Measurements from ENCODE around the gene SPDL1. TPM values are rescaled to one million over a fixed set of nuclear protein-coding genes. Genes with fewer than 3 reads are reported as not detected.
"Not testable (repeated sequence)": the region's sequence is repeated elsewhere in the genome, so short reads cannot be mapped to it uniquely, and the experiment has no call there.

SPDL1 gene
- total RNA-seq, 1 experiment from 2014 or later, result 31.2 TPM

- Histone ChIP-seq H3K27me3 (ENCODE audit: control insufficient read depth, insufficient read depth, low read length) (no peaks in the 10 kb centered on the region), H3K36me3 (replicated peaks; ENCODE audit: control insufficient read depth, insufficient read depth, low read length) (peaks cover 38% of the 10 kb centered on the region), H3K4me3 (ENCODE audit: insufficient read depth, low read depth, low read length) (no peak overlapping the region)
- no peak for DNase-seq
Observed at GRCh38 chr5:169591636-169592035, 8.1 kb downstream of the SPDL1 start.

- no peak overlapping the region for H3K4me3 ChIP-seq (ENCODE audit: insufficient read depth, low read depth, low read length)
- peaks cover 42% of the 10 kb centered on the region for H3K36me3 ChIP-seq (replicated peaks; ENCODE audit: control insufficient read depth, insufficient read depth, low read length)
- H3K27me3 ChIP-seq (ENCODE audit: control insufficient read depth, insufficient read depth, low read length), result no peaks in the 10 kb centered on the region
- no peak for DNase-seq
Observed at GRCh38 chr5:169592937-169593650, 9.5 kb downstream of the SPDL1 start.

GRCh38 chr5:169595172-169595820 is 11.7 kb downstream of the SPDL1 start:
- Histone ChIP-seq H3K27me3 (ENCODE audit: control insufficient read depth, insufficient read depth, low read length) (no peaks in the 10 kb centered on the region), H3K36me3 (replicated peaks; ENCODE audit: control insufficient read depth, insufficient read depth, low read length) (peaks cover 39% of the 10 kb centered on the region), H3K4me3 (ENCODE audit: insufficient read depth, low read depth, low read length) (no peak overlapping the region)
- DNase-seq, result no peak

GRCh38 chr5:169599451-169599850 is 15.9 kb downstream of the SPDL1 start:
- Histone ChIP-seq H3K36me3 (replicated peaks; ENCODE audit: control insufficient read depth, insufficient read depth, low read length) (peaks cover 30% of the 10 kb centered on the region), H3K27me3 (ENCODE audit: control insufficient read depth, insufficient read depth, low read length) (no peaks in the 10 kb centered on the region), H3K4me3 (ENCODE audit: insufficient read depth, low read depth, low read length) (no peak overlapping the region)
- DNase-seq, result no peak

- Histone ChIP-seq H3K27me3 (ENCODE audit: control insufficient read depth, insufficient read depth, low read length) (no peaks in the 10 kb centered on the region), H3K4me3 (ENCODE audit: insufficient read depth, low read depth, low read length) (no peak overlapping the region), H3K36me3 (replicated peaks; ENCODE audit: control insufficient read depth, insufficient read depth, low read length) (peaks cover 17% of the 10 kb centered on the region)
- DNase-seq, result no peak
Observed at GRCh38 chr5:169602535-169602934, 19.0 kb downstream of the SPDL1 start.

GRCh38 chr5:169606279-169606678 is 22.7 kb downstream of the SPDL1 start:
- H3K4me3 ChIP-seq (ENCODE audit: insufficient read depth, low read depth, low read length), result no peak overlapping the region
- no peak for DNase-seq
- no peaks in the 10 kb centered on the region for H3K27me3 ChIP-seq (ENCODE audit: control insufficient read depth, insufficient read depth, low read length)
- peaks cover 7% of the 10 kb centered on the region for H3K36me3 ChIP-seq (replicated peaks; ENCODE audit: control insufficient read depth, insufficient read depth, low read length)

- H3K36me3 ChIP-seq (replicated peaks; ENCODE audit: control insufficient read depth, insufficient read depth, low read length), result no peaks in the 10 kb centered on the region
- H3K4me3 ChIP-seq (ENCODE audit: insufficient read depth, low read depth, low read length), result no peak overlapping the region
- no peak for DNase-seq
- H3K27me3 ChIP-seq (ENCODE audit: control insufficient read depth, insufficient read depth, low read length), result no peaks in the 10 kb centered on the region
Observed at GRCh38 chr5:169607882-169608281, 24.3 kb downstream of the SPDL1 start.

GRCh38 chr5:169609716-169610115 is 26.1 kb downstream of the SPDL1 start:
- H3K36me3 ChIP-seq (replicated peaks; ENCODE audit: control insufficient read depth, insufficient read depth, low read length), result no peaks in the 10 kb centered on the region
- H3K27me3 ChIP-seq (ENCODE audit: control insufficient read depth, insufficient read depth, low read length), result no peaks in the 10 kb centered on the region
- no peak for DNase-seq
- no peak overlapping the region for H3K4me3 ChIP-seq (ENCODE audit: insufficient read depth, low read depth, low read length)

- DNase-seq, result no peak
- no peaks in the 10 kb centered on the region for H3K36me3 ChIP-seq (replicated peaks; ENCODE audit: control insufficient read depth, insufficient read depth, low read length)
- H3K4me3 ChIP-seq (ENCODE audit: insufficient read depth, low read depth, low read length), result no peak overlapping the region
- H3K27me3 ChIP-seq (ENCODE audit: control insufficient read depth, insufficient read depth, low read length), result no peaks in the 10 kb centered on the region
Observed at GRCh38 chr5:169610606-169611005, 27.0 kb downstream of the SPDL1 start.

- Histone ChIP-seq H3K4me3 (ENCODE audit: insufficient read depth, low read depth, low read length) (no peak overlapping the region), H3K36me3 (replicated peaks; ENCODE audit: control insufficient read depth, insufficient read depth, low read length) (no peaks in the 10 kb centered on the region), H3K27me3 (ENCODE audit: control insufficient read depth, insufficient read depth, low read length) (no peaks in the 10 kb centered on the region)
- no peak for DNase-seq
Observed at GRCh38 chr5:169615561-169615960, 32.0 kb downstream of the SPDL1 start.

- not testable (repeated sequence) for H3K4me3 ChIP-seq (ENCODE audit: insufficient read depth, low read depth, low read length); DNase-seq; H3K36me3 ChIP-seq (replicated peaks; ENCODE audit: control insufficient read depth, insufficient read depth, low read length); H3K27me3 ChIP-seq (ENCODE audit: control insufficient read depth, insufficient read depth, low read length)
Observed at GRCh38 chr5:169624307-169624706, 40.7 kb downstream of the SPDL1 start.

- Histone ChIP-seq H3K4me3 (ENCODE audit: insufficient read depth, low read depth, low read length) (no peak overlapping the region), H3K27me3 (ENCODE audit: control insufficient read depth, insufficient read depth, low read length) (no peaks in the 10 kb centered on the region), H3K36me3 (replicated peaks; ENCODE audit: control insufficient read depth, insufficient read depth, low read length) (no peaks in the 10 kb centered on the region)
- DNase-seq, result no peak
Observed at GRCh38 chr5:169626779-169627178, 43.2 kb downstream of the SPDL1 start.

- DNase-seq, result no peak
- Histone ChIP-seq H3K36me3 (replicated peaks; ENCODE audit: control insufficient read depth, insufficient read depth, low read length) (no peaks in the 10 kb centered on the region), H3K27me3 (ENCODE audit: control insufficient read depth, insufficient read depth, low read length) (no peaks in the 10 kb centered on the region), H3K4me3 (ENCODE audit: insufficient read depth, low read depth, low read length) (no peak overlapping the region)
Observed at GRCh38 chr5:169627551-169627950, 44.0 kb downstream of the SPDL1 start.

- Histone ChIP-seq H3K36me3 (replicated peaks; ENCODE audit: control insufficient read depth, insufficient read depth, low read length) (no peaks in the 10 kb centered on the region), H3K27me3 (ENCODE audit: control insufficient read depth, insufficient read depth, low read length) (no peaks in the 10 kb centered on the region), H3K4me3 (ENCODE audit: insufficient read depth, low read depth, low read length) (no peak overlapping the region)
- no peak for DNase-seq
Observed at GRCh38 chr5:169628892-169629291, 45.3 kb downstream of the SPDL1 start.

- DNase-seq, result no peak
- H3K27me3 ChIP-seq (ENCODE audit: control insufficient read depth, insufficient read depth, low read length), result no peaks in the 10 kb centered on the region
- no peaks in the 10 kb centered on the region for H3K36me3 ChIP-seq (replicated peaks; ENCODE audit: control insufficient read depth, insufficient read depth, low read length)
- no peak overlapping the region for H3K4me3 ChIP-seq (ENCODE audit: insufficient read depth, low read depth, low read length)
Observed at GRCh38 chr5:169629847-169630548, 46.4 kb downstream of the SPDL1 start.
